CD4-positive, CD25-positive, alpha-beta regulatory T cell (primary cell): ENCODE results near the gene GMPPB. TPM values are rescaled to one million over a fixed set of nuclear protein-coding genes. Genes with fewer than 3 reads are reported as not detected.

Experiments used
- ATAC-seq, 2 donors: fragments of 150-1000 bp; cut with Tn5 transposase; one replicate each; pipeline ENCODE4 v1.10.0; 2021; ENCODE audit warnings: low read depth in 2 of 2, moderate number of reproducible peaks in 2 of 2, moderate library complexity in 1 of 2
- DNase-seq, 3 donors: peaks; one replicate each; pipeline versions ENCODE4 v3.0.0 to v3.0.0-alpha.2; 2012 to 2022; ENCODE audit warnings: mixed read lengths in 1 of 3
- H3K27ac ChIP-seq: one replicate; pipeline ENCODE4 v1.7.0; 2013; ENCODE audit warnings: mild to moderate bottlenecking, low read length; ENCODE audit not compliant: insufficient read depth, poor library complexity, severe bottlenecking
- H3K27me3 ChIP-seq: one replicate; pipeline ENCODE4 v1.7.0; 2013; ENCODE audit warnings: low read length; ENCODE audit not compliant: control insufficient read depth, insufficient read depth
- H3K36me3 ChIP-seq: one replicate; pipeline ENCODE4 v1.7.0; 2013; ENCODE audit warnings: mild to moderate bottlenecking, low read length, moderate library complexity; ENCODE audit not compliant: control insufficient read depth, insufficient read depth
- H3K4me1 ChIP-seq: 2 replicates; pipeline ENCODE4 v1.7.0; 2013; ENCODE audit warnings: mild to moderate bottlenecking, low read length; ENCODE audit not compliant: insufficient read depth, control insufficient read depth, poor library complexity, severe bottlenecking
- H3K4me3 ChIP-seq: one replicate; pipeline ENCODE4 v1.7.0; 2013; ENCODE audit warnings: low read depth, mild to moderate bottlenecking, low read length, moderate library complexity
- H3K9me3 ChIP-seq, 2 experiments: 1 replicate in 1 of 2; 2 replicates in 1 of 2; pipeline ENCODE4 v1.7.0; 2013; ENCODE audit warnings: low read length in 2 of 2, mild to moderate bottlenecking in 1 of 2, moderate library complexity in 1 of 2; ENCODE audit not compliant: control insufficient read depth in 2 of 2
- H3K27ac Mint-ChIP-seq, 3 donors: one replicate each; pipeline ENCODE4 v1.8.0; 2020 to 2022; ENCODE audit warnings: mild to moderate bottlenecking in 3 of 3, mixed read lengths in 3 of 3, moderate library complexity in 2 of 3
- H3K27me3 Mint-ChIP-seq: one replicate; pipeline ENCODE4 v1.8.0; 2022; ENCODE audit warnings: mild to moderate bottlenecking, mixed read lengths
- H3K36me3 Mint-ChIP-seq: one replicate; pipeline ENCODE4 v1.8.0; 2020; ENCODE audit warnings: mixed read lengths
- H3K4me1 Mint-ChIP-seq, 4 donors: one replicate each; pipeline ENCODE4 v1.8.0; 2020 to 2022; ENCODE audit warnings: mixed read lengths in 4 of 4, mild to moderate bottlenecking in 1 of 4
- H3K4me3 Mint-ChIP-seq, 4 donors: one replicate each; pipeline ENCODE4 v1.8.0; 2020 to 2022; ENCODE audit warnings: mild to moderate bottlenecking in 4 of 4, mixed read lengths in 4 of 4, moderate library complexity in 3 of 4
- H3K9me3 Mint-ChIP-seq, 7 donors: one replicate each; pipeline ENCODE4 v1.8.0; 2020 to 2022; ENCODE audit warnings: mixed read lengths in 7 of 7, mild to moderate bottlenecking in 3 of 7, moderate library complexity in 2 of 7
- polyA plus RNA-seq, 4 donors: library from polyadenylated mRNA; unstranded; fragments of 300-500 nt; fragmentation: Illumina TruSeq; gene quantifications; one replicate each; pipeline ENCODE4 v1.2.3, GENCODE V29; 2021
- total RNA-seq: library from RNA; stranded (reverse); gene quantifications from one replicate; pipeline ENCODE4 v1.2.3, GENCODE V29; 2022

GMPPB gene
- total and polyA plus RNA-seq, 5 donors from 2014 or later, result 14.7 to 32.1 (median 17.7) TPM

DNA sequence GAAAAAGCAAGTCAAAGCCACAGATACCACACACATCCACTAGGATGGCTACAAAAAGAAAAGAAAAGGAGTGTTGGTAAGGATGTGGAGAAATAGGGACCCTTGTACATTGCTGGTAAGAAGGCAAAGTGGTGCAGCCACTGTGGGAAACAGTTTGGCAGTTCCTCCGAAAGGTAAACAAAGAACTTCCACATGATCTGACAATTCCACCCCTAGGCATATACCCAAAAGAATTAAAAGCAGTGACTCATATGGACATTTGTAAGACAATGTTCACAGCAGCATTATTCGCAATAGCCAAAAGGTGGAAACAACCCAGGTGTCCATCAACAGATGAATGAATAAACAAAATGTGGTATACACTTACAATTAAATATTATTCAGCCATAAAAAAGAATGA is 22.2 kb upstream of the GMPPB start:
- DNase-seq, result no peak
- no peaks in the 10 kb centered on the region for H3K27me3 ChIP-seq
- Mint-ChIP-seq H3K4me1 (peaks cover 0 to 17% (median 13%) of the 10 kb centered on the region in 4 donors), H3K27me3 (no peaks in the 10 kb centered on the region), H3K27ac (no peak overlapping the region), H3K4me3 (no peak overlapping the region), H3K9me3 (peaks cover 0 to 2% (median 0%) of the 10 kb centered on the region in 7 donors), H3K36me3 (peaks cover 19% of the 10 kb centered on the region)
- H3K36me3 ChIP-seq, result peaks cover 35% of the 10 kb centered on the region
- H3K4me1 ChIP-seq, result no peaks in the 10 kb centered on the region
- no peak for ATAC-seq
- no peaks in the 10 kb centered on the region for H3K9me3 ChIP-seq
- no peak overlapping the region for H3K27ac ChIP-seq
- H3K4me3 ChIP-seq, result no peak overlapping the region

DNA sequence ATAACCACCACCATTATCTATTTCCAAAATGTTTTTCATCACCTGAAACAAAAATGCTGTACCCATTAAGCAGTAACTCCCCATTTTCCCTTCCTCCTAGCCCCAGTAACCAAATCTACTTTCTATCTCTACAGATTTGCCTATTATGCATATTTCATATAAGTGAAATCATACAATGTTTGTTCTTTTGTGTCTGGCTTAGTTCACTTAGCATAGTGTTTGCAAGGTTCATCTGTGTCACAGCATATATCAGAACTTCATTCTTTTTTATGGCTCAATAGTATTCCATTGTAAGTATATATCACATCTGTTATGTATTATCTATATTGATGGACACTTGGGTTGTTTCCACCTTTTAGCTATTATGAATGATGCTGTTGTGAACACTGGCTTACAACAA is 16.7 kb upstream of the GMPPB start:
- H3K9me3 ChIP-seq, result no peaks in the 10 kb centered on the region
- DNase-seq (no peak), ATAC-seq (no peak)
- H3K36me3 Mint-ChIP-seq, result peaks cover 26% of the 10 kb centered on the region
- H3K36me3 ChIP-seq, result peaks cover 36% of the 10 kb centered on the region
- no peak overlapping the region for H3K4me3 Mint-ChIP-seq
- H3K4me1 Mint-ChIP-seq, result peaks cover 5 to 17% (median 11%) of the 10 kb centered on the region in 4 donors
- no peaks in the 10 kb centered on the region for H3K4me1 ChIP-seq
- peaks cover 0 to 2% (median 0%) of the 10 kb centered on the region in 7 donors for H3K9me3 Mint-ChIP-seq
- H3K27ac ChIP-seq, result no peak overlapping the region
- H3K4me3 ChIP-seq, result no peak overlapping the region
- peak overlapping the region in 1 of 3 donors; percentile 65 for H3K27ac Mint-ChIP-seq
- no peaks in the 10 kb centered on the region for H3K27me3 Mint-ChIP-seq
- no peaks in the 10 kb centered on the region for H3K27me3 ChIP-seq

DNA sequence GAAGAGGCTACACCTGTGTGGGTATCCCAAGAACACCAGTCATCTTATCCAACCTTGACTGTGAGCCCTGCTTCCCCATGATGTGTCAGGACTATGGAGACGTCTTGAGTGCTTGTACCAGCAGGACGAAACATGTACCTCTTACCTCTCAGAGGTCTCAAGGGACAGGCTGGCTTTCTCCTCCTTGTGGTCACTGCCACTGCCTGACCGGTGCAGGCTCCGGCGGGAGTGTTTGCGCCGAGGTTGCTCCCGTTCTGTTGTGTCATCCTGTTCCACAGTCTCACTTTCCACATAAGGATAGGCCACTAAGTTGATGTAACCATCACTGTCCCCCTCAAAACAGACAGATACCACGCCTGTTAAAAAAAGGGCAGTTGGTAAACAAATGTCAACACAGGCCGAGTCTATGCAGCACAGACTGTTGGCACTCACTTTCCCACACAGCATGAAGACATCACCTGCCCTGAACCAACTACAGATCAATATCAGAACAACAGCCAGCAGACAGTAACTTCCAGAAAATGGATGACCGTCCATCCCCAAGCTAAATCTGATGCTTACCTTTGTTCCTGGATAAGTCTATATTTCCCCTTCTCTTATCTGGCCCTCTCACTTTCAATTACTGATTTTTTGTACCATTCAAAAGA is 14.4 kb upstream of the GMPPB start:
- Histone ChIP-seq H3K4me3 (no peak overlapping the region), H3K27ac (no peak overlapping the region), H3K4me1 (no peaks in the 10 kb centered on the region), H3K9me3 (no peaks in the 10 kb centered on the region), H3K36me3 (peaks cover 49% of the 10 kb centered on the region), H3K27me3 (no peaks in the 10 kb centered on the region)
- no peaks in the 10 kb centered on the region for H3K27me3 Mint-ChIP-seq
- ATAC-seq (no peak), DNase-seq (no peak)
- no peak overlapping the region for H3K4me3 Mint-ChIP-seq
- H3K4me1 Mint-ChIP-seq, result peaks cover 3 to 9% (median 8%) of the 10 kb centered on the region in 4 donors
- peaks cover 24% of the 10 kb centered on the region for H3K36me3 Mint-ChIP-seq
- peaks cover 0 to 1% (median 0%) of the 10 kb centered on the region in 7 donors for H3K9me3 Mint-ChIP-seq
- peak overlapping the region; percentile 5 to 82 (median 56) for H3K27ac Mint-ChIP-seq

DNA sequence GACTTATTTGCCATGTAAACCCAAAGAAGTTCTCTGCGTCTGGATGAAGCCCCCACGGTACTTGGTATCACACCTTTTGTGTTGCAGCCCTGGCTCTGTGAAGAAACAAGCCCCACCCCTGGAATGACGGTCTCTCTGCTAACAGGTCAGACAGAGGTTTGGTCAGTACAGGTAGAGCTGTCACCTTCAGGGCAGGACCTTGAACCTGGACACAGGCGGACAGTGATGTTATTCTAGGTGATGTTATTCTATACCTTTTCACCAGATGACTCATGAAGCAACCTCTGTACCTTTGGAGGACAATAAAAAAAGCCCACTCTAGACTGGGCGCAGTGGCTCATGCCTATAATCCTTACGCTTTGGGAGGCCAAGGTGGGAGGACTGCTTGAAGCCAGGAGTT is 11.0 kb upstream of the GMPPB start:
- Histone ChIP-seq H3K9me3 (no peaks in the 10 kb centered on the region), H3K4me1 (no peaks in the 10 kb centered on the region), H3K4me3 (no peak overlapping the region), H3K36me3 (peaks cover 63% of the 10 kb centered on the region), H3K27me3 (no peaks in the 10 kb centered on the region), H3K27ac (no peak overlapping the region)
- no peaks in the 10 kb centered on the region for H3K27me3 Mint-ChIP-seq
- peaks cover 0 to 9% (median 6%) of the 10 kb centered on the region in 4 donors for H3K4me1 Mint-ChIP-seq
- H3K27ac Mint-ChIP-seq, result no peak overlapping the region
- no peak overlapping the region for H3K4me3 Mint-ChIP-seq
- ATAC-seq (no peak), DNase-seq (no peak)
- H3K36me3 Mint-ChIP-seq, result peaks cover 36% of the 10 kb centered on the region
- no peaks in the 10 kb centered on the region for H3K9me3 Mint-ChIP-seq

DNA sequence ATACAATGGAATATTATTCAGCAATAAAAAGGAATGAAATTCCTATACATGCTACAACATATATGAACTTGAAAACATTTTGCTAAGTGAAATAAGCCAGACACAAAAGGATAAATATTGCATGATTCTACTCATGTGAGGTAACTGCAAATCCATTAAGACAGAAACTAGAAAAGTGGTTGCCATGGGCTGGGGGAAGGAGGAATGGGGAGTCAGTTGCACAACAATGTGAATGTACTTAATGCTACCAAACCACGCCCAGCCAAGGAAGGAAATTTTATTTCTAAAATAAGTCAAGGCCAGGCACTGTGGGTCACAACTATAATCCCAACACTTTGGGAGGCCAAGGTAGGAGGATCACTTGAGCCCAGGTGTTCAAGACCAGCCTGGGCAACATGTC is 9.8 kb upstream of the GMPPB start:
- Histone ChIP-seq H3K4me3 (no peak overlapping the region), H3K36me3 (peaks cover 60% of the 10 kb centered on the region), H3K27me3 (no peaks in the 10 kb centered on the region), H3K4me1 (no peaks in the 10 kb centered on the region), H3K27ac (no peak overlapping the region), H3K9me3 (no peaks in the 10 kb centered on the region)
- Mint-ChIP-seq H3K9me3 (no peaks in the 10 kb centered on the region), H3K4me3 (no peak overlapping the region), H3K36me3 (peaks cover 33% of the 10 kb centered on the region), H3K4me1 (peaks cover 0 to 6% (median 2%) of the 10 kb centered on the region in 4 donors), H3K27ac (peak overlapping the region in 1 of 3 donors; percentile 69), H3K27me3 (no peaks in the 10 kb centered on the region)
- ATAC-seq, result no peak
- no peak for DNase-seq

DNA sequence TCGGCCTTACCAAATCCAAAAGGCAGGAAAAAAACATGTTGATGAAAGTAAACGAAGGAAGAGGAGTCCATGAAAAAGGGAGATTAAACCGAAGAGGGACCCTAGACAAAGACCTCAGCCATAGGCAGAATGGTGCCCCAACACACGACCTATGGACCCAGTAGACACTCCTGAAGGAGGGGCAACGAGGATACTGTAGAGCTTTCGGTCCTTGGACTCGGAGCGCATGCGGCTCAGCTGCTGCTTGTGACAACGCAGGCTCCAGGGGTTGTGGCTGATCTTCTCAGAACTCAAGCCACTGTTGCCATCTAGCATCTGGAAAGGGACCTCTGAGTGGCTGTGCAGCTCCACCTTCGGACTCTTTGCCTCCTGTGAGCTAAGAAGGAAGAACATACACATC is 8.8 kb upstream of the GMPPB start:
- H3K36me3 ChIP-seq, result peaks cover 59% of the 10 kb centered on the region
- no peak overlapping the region for H3K4me3 ChIP-seq

DNA sequence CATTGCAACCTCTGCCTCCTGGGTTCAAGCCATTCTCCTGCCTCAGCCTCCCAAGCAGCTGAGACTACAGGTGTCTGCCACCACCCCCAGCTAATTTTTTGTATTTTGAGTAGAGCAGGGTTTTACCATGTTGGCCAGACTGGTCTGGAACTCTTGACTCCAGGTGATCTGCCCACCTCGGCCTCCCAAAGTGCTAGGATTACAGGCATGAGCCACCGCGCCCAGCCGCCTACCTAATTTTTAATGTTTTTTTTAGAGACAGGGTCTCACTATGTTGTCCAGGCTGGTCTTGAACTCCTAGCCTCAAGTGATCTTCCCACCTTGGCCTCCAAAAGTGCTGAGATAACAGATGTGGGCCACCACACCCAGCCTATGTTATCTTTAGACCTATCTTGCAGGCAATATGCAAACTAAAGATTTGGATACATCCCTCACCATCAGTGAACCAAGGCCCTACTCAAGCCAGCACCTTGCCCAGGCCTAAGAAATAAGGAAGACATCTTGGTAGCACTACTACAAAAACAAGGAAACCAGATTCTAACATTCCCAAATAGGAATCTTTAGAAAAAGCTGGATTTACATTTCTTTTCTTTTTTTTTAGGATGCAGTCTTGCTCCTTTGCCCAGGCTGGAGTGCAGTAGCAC is 6.3 kb upstream of the GMPPB start:
- Histone ChIP-seq H3K4me3 (no peak overlapping the region), H3K27me3 (no peaks in the 10 kb centered on the region), H3K4me1 (no peaks in the 10 kb centered on the region), H3K27ac (no peak overlapping the region), H3K36me3 (peaks cover 50% of the 10 kb centered on the region), H3K9me3 (no peaks in the 10 kb centered on the region)
- ATAC-seq (no peak), DNase-seq (no peak)
- Mint-ChIP-seq H3K27me3 (no peaks in the 10 kb centered on the region), H3K27ac (no peak overlapping the region), H3K36me3 (peaks cover 17% of the 10 kb centered on the region), H3K9me3 (no peaks in the 10 kb centered on the region), H3K4me1 (peaks cover 0 to 4% (median 3%) of the 10 kb centered on the region in 4 donors), H3K4me3 (no peak overlapping the region)

More for the DNA sequence above, 8.8 kb upstream of the GMPPB start:
- no peak overlapping the region for H3K4me3 Mint-ChIP-seq
- no peaks in the 10 kb centered on the region for H3K27me3 Mint-ChIP-seq
- Histone ChIP-seq H3K27ac (no peak overlapping the region), H3K4me1 (no peaks in the 10 kb centered on the region), H3K9me3 (no peaks in the 10 kb centered on the region), H3K27me3 (no peaks in the 10 kb centered on the region)
- H3K4me1 Mint-ChIP-seq, result peaks cover 0 to 4% (median 1%) of the 10 kb centered on the region in 4 donors
- DNase-seq, result no peak
- H3K36me3 Mint-ChIP-seq, result peaks cover 25% of the 10 kb centered on the region
- H3K27ac Mint-ChIP-seq, result no peak overlapping the region
- no peak for ATAC-seq
- no peaks in the 10 kb centered on the region for H3K9me3 Mint-ChIP-seq

DNA sequence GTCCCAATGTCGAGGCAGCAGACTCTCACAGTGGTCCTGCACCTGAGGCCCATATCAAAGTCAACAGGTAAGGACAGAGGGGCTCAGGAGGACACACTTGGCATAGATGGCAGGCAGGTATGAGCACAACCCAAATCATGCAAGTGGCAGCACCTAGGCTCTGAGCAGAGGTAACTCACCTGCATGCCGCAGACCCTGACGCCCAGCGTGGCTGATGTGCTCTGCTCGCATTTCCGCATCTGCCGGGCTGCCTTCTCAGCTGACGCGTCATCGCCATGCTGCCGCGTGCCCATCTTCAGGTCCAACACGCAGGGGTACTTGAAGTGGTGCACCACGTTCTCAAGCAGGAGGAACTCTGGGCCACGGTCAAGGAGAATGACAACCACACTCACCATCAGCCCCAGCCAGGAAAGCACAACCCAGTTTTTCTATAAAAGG is 4.2 kb upstream of the GMPPB start:
- Mint-ChIP-seq H3K27ac (no peak overlapping the region), H3K4me1 (peaks cover 0 to 16% (median 5%) of the 10 kb centered on the region in 4 donors), H3K9me3 (no peaks in the 10 kb centered on the region), H3K4me3 (no peak overlapping the region), H3K36me3 (peaks cover 10% of the 10 kb centered on the region), H3K27me3 (no peaks in the 10 kb centered on the region)
- no peak for ATAC-seq
- H3K27ac ChIP-seq, result no peak overlapping the region
- H3K4me3 ChIP-seq, result no peak overlapping the region
- peaks cover 37% of the 10 kb centered on the region for H3K36me3 ChIP-seq
- peaks cover 12% of the 10 kb centered on the region for H3K4me1 ChIP-seq
- H3K9me3 ChIP-seq, result no peaks in the 10 kb centered on the region
- H3K27me3 ChIP-seq, result no peaks in the 10 kb centered on the region
- DNase-seq, result no peak
